ENCODE data around the gene MPZL3. TPM values are rescaled to one million over a fixed set of nuclear protein-coding genes. Genes with fewer than 3 reads are reported as not detected.

MPZL3 gene
- total and polyA plus RNA-seq, 2 experiments from 2014 or later, result 0.92 to 2.9 TPM

DNA sequence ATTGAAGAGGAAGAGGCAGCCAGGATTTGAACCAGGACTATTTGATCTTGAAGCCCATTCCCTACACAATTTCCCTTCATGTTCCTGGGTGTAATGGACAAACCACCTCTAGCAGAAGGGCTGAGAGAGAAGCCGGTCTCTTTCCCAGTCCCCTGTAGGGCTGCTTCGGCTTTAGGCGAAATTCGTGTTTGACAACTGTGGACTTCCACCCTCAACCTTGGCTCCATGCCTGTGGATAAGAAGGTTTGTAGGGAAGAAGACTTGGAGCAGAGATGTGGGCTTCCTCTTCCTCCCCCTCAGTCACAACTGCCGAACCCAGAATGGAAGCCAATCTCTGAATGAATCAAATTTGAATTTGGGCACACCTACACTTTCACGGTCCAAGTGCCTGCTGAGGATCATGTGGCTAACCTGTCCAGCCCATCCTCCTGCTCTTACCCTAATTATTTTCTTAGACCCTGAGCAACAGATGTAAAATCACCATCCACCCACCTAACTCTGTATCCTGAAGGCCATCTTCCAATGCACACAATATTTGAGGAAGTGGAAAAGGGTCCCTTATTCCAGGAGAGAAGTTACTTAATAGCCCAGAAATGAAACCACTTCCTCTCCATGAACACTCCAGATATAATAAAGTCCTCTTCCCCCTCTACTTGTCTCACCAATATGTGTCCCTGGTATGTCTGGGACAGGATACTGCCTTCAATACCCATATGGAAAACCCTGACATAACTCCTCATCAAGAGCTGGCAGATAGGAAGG lies 65.6 kb downstream of the MPZL3 start:
- no peak for ATAC-seq
- no peaks in the 10 kb centered on the region for H4K20me1 ChIP-seq (replicated peaks; ENCODE audit: insufficient read depth)
- no peaks in the 10 kb centered on the region for H3K36me3 ChIP-seq (ENCODE audit: insufficient read depth)
- no peaks in the 10 kb centered on the region for H3K27me3 Mint-ChIP-seq (ENCODE audit: insufficient read depth, low read depth, poor library complexity)
- no peak overlapping the region for H3K27ac ChIP-seq (ENCODE audit: low read depth)
- H3F3A ChIP-seq (replicated peaks; ENCODE audit: low read depth), result no peaks in the 10 kb centered on the region
- no peak overlapping the region for H2AFZ ChIP-seq
- H3K4me3 ChIP-seq, result no peak overlapping the region
- no peak for DNase-seq (ENCODE audit: low spot score)
- peaks cover 13% of the 10 kb centered on the region for H3K9me3 Mint-ChIP-seq
- H3K4me1 Mint-ChIP-seq, result peaks cover 6% of the 10 kb centered on the region
- H3K4me3 Mint-ChIP-seq, result no peak overlapping the region
- no peaks in the 10 kb centered on the region for H3K79me2 ChIP-seq (replicated peaks; ENCODE audit: insufficient read depth)
- H3K27ac Mint-ChIP-seq, result no peak overlapping the region
- H3K4me1 ChIP-seq (ENCODE audit: insufficient read depth), result no peaks in the 10 kb centered on the region
- H3K36me3 Mint-ChIP-seq (ENCODE audit: low read depth), result peaks cover 4% of the 10 kb centered on the region; the same call in 2 of the 3 replicates
- no peak overlapping the region for H3K4me2 ChIP-seq
- peaks cover 8% of the 10 kb centered on the region; the same call in 1 of the 2 replicates for H3K9me2 ChIP-seq (ENCODE audit: insufficient read depth)
- TF ChIP-seq, protein P1, sequence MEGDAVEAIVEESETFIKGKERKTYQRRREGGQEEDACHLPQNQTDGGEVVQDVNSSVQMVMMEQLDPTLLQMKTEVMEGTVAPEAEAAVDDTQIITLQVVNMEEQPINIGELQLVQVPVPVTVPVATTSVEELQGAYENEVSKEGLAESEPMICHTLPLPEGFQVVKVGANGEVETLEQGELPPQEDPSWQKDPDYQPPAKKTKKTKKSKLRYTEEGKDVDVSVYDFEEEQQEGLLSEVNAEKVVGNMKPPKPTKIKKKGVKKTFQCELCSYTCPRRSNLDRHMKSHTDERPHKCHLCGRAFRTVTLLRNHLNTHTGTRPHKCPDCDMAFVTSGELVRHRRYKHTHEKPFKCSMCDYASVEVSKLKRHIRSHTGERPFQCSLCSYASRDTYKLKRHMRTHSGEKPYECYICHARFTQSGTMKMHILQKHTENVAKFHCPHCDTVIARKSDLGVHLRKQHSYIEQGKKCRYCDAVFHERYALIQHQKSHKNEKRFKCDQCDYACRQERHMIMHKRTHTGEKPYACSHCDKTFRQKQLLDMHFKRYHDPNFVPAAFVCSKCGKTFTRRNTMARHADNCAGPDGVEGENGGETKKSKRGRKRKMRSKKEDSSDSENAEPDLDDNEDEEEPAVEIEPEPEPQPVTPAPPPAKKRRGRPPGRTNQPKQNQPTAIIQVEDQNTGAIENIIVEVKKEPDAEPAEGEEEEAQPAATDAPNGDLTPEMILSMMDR (conservative IDR thresholded peaks at IDR 0.05; ENCODE audit: low read depth in 2 of 2), result no peak
- TF ChIP-seq POLR2AphosphoS5 (IDR thresholded peaks at IDR 0.05; ENCODE audit: low read depth) (no peak), ZNF114 (CRISPR knock-in tag; IDR thresholded peaks at IDR 0.05) (no peak), EZH2 (IDR thresholded peaks at IDR 0.05; ENCODE audit: low read depth, unreplicated experiment) (no peak)
- TF ChIP-seq, protein P2, sequence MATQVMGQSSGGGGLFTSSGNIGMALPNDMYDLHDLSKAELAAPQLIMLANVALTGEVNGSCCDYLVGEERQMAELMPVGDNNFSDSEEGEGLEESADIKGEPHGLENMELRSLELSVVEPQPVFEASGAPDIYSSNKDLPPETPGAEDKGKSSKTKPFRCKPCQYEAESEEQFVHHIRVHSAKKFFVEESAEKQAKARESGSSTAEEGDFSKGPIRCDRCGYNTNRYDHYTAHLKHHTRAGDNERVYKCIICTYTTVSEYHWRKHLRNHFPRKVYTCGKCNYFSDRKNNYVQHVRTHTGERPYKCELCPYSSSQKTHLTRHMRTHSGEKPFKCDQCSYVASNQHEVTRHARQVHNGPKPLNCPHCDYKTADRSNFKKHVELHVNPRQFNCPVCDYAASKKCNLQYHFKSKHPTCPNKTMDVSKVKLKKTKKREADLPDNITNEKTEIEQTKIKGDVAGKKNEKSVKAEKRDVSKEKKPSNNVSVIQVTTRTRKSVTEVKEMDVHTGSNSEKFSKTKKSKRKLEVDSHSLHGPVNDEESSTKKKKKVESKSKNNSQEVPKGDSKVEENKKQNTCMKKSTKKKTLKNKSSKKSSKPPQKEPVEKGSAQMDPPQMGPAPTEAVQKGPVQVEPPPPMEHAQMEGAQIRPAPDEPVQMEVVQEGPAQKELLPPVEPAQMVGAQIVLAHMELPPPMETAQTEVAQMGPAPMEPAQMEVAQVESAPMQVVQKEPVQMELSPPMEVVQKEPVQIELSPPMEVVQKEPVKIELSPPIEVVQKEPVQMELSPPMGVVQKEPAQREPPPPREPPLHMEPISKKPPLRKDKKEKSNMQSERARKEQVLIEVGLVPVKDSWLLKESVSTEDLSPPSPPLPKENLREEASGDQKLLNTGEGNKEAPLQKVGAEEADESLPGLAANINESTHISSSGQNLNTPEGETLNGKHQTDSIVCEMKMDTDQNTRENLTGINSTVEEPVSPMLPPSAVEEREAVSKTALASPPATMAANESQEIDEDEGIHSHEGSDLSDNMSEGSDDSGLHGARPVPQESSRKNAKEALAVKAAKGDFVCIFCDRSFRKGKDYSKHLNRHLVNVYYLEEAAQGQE (IDR thresholded peaks at IDR 0.05; ENCODE audit: unreplicated experiment), result no peak
- TF ChIP-seq, protein P3, sequence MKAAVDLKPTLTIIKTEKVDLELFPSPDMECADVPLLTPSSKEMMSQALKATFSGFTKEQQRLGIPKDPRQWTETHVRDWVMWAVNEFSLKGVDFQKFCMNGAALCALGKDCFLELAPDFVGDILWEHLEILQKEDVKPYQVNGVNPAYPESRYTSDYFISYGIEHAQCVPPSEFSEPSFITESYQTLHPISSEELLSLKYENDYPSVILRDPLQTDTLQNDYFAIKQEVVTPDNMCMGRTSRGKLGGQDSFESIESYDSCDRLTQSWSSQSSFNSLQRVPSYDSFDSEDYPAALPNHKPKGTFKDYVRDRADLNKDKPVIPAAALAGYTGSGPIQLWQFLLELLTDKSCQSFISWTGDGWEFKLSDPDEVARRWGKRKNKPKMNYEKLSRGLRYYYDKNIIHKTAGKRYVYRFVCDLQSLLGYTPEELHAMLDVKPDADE (IDR thresholded peaks at IDR 0.05), result no peak
- no peaks in the 10 kb centered on the region for H3K27me3 ChIP-seq (ENCODE audit: insufficient read depth)

All from GM23338 (cell line).